Heart left ventricle (tissue), 13 donors: ENCODE measurements around the gene PCBP4.

Source experiments
- POLR2A ChIP-seq, 2 donors: fragments of 450-650 bp; IDR thresholded peaks; one replicate each; pipeline ENCODE4 v1.6.1; 2017; ENCODE audit warnings: antibody characterized with exemption in 2 of 2, mild to moderate bottlenecking in 2 of 2, moderate library complexity in 2 of 2
- TF ChIP-seq, protein P1 (sequence below), 12 donors: fragments of 200-600 bp; sonication (generic) in 4 of 12; IDR thresholded peaks; one replicate each; pipeline versions ENCODE4 v1.5.0 to v1.8.0; 2018 to 2022; ENCODE audit warnings: antibody characterized with exemption in 12 of 12, mild to moderate bottlenecking in 5 of 12
- donor health status: ischemic (EF 13 %, LVEDD 7.1; RV severe dilation, severe dysfunction).
- donor health status: DM: no; HTN: yes; CAD: no.
- donor health status: DM: no; HTN: no; CAD: no.
- donor health status: ischemic (EF 25% LVEDD 6.9; RV normal size, moderate dysfunction).
- donor health status: ischemic (EF 25% LVEDD 5.7; RV mildly dilated, moderate dysfunction).
- donor health status: ischemic (EF 35%, LVEDD 5.7; RV mildly dilated, moderate dysfunction).
- donor health status: nonischemic (EF 11% LVEDD 7.7; RV severe dilation, severe dysfunction).
- donor health status: DM: yes; HTN: yes; CAD: no.
- donor health status: PGD.
- donor health status: ischemic (EF 29% LVEDD 5.4; RV normal size, mild dysfunction).
- donor health status: nonischemic (EF 23%, LVEDD 6.1; RV moderate dilation, normal function).

DNA sequence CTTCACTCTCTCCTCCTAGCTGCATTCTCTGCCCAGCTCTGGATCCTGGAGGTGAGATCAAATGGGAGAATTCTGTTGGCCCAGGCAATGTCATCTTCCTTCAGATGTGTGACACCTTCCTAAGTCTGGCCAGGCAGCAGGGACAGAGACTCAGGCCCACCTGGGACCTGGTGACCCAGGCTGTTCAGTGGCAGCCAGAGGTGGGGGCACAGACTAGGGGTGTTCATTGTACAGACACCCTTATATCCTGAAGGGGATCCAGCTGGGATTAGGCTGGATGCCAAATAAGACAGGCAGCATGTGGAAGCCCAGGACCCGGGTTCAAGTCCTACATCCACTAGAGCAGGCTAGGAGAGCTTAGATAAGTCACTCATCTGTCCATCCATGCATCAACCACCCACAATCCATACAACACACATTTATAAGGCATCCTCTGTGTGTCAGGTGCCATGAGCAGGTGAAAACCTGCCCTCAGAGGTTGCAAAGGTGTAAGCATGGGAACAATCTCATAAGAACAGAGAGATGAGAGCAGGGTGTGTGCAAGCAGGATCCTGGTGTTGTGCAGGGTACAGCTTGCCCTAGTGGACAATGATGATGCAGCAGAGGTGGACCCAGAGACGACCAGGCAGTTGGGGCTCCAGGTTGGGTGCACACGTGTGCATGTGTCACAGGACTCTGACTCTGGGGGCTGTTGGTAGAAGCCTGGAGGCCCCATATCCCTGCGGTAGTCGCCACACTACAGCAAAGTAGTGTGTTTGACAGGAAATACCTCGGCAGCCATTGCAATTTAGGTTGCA lies 46.7 kb upstream of the PCBP4 start:
- TF ChIP-seq, protein P1, sequence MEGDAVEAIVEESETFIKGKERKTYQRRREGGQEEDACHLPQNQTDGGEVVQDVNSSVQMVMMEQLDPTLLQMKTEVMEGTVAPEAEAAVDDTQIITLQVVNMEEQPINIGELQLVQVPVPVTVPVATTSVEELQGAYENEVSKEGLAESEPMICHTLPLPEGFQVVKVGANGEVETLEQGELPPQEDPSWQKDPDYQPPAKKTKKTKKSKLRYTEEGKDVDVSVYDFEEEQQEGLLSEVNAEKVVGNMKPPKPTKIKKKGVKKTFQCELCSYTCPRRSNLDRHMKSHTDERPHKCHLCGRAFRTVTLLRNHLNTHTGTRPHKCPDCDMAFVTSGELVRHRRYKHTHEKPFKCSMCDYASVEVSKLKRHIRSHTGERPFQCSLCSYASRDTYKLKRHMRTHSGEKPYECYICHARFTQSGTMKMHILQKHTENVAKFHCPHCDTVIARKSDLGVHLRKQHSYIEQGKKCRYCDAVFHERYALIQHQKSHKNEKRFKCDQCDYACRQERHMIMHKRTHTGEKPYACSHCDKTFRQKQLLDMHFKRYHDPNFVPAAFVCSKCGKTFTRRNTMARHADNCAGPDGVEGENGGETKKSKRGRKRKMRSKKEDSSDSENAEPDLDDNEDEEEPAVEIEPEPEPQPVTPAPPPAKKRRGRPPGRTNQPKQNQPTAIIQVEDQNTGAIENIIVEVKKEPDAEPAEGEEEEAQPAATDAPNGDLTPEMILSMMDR (IDR thresholded peaks at IDR 0.05), result no peak
- no peak for TF ChIP-seq POLR2A (IDR thresholded peaks at IDR 0.05)
